GM19193 (cell line): ENCODE results near the gene SMARCA4.
A peak's percentile ranks its signal among the peaks of the same experiment; 100 is the strongest.

ENCODE experiments used
- POLR2A ChIP-seq: IDR thresholded peaks from 4 replicates; pipeline ENCODE4 v1.6.1; 2011; ENCODE audit not compliant: insufficient read depth, insufficient read length; ENCODE audit errors: extremely low read depth

Gene SMARCA4

DNA sequence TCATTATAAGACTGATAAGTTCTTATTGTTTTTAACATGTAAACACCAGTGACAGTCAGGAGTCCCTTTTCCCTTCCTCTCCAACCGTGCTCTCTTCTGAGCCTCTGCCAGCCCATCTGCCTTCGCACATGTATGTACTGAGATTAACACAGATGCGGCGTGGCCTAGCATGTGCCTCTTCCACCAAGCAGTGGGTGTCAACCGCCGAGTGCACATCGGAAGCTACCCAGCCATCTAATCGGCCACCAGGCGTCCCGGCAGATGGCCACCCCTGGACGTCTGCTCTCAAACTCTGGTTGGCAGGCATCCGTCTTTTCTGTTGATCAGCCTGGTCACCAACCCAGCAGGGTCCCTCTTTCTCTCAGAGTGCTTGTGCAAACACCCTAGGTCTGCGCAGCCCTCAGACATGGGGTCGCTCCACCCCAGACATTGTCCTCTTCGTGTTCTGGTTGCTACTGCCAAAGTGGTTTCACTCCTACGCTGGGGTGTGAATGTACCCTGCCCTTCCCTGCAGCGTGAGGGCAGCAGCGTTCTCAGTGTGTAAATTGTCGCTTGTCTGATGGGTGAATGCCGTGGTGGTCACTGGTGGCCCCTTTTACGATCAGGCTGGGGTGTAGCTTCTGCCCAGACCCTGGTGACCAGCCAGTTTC, 70.7 kb downstream of the SMARCA4 start:
- no peak for TF ChIP-seq POLR2A

DNA sequence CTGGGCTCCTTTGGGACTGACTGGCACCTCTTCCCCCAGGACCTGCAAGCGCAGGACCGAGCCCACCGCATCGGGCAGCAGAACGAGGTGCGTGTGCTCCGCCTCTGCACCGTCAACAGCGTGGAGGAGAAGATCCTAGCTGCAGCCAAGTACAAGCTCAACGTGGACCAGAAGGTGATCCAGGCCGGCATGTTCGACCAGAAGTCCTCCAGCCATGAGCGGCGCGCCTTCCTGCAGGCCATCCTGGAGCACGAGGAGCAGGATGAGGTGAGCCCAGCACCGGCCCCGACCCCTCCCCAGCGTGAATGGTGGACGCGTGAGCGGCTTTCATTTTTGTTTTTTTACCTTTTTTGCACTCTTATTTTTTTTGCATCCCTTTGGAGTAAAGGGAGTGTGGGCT, 72.4 kb downstream of the SMARCA4 start:
- TF ChIP-seq POLR2A: no peak

DNA sequence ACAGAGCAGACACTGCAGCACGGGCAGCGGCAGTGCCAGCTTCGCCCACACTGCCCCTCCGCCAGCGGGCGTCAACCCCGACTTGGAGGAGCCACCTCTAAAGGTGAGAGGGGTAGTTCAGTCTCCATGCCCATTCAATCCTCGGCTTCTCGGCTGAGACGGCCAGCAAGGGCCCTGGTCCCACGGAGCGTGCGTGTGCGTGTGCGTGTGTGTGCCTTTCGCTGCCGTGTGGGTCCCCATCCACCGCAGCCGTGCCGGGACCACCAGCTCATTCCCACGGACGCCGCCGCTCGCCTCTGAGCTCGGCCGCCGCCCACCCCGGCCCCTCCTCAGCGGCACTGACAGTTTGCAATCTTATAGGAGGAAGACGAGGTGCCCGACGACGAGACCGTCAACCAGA, 72.9 kb downstream of the SMARCA4 start:
- TF ChIP-seq POLR2A: no peak

DNA sequence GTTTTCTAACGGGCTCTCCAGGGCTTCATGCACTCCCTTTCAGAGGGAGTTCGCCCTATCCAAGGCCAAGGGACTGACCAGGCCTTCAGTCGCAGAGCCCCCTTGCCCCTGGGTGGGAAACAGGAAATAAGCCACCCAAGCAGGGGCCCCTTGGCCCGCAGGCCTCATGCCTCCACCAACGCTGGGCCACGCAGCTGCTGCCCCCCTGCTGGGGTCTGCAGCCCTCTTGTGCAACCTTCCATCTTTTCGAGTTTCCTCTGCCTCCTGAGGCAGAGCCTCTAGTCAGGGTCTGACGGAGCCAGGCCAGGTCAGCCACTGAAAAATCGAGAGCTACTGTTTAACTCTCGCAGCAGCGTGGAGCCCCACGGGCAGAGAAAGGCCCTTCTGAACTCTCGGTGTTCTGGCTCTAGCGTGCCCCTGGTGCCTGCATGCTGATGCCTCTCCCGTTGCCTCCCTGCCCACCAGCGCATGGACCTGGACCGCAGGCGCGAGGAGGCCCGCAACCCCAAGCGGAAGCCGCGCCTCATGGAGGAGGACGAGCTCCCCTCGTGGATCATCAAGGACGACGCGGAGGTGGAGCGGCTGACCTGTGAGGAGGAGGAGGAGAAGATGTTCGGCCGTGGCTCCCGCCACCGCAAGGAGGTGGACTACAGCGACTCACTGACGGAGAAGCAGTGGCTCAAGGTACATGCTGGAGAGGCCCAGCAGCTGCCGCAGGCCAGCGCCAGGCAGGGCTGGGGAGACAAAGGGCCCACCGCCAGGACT, 73.8 kb downstream of the SMARCA4 start:
- TF ChIP-seq POLR2A: no peak

DNA sequence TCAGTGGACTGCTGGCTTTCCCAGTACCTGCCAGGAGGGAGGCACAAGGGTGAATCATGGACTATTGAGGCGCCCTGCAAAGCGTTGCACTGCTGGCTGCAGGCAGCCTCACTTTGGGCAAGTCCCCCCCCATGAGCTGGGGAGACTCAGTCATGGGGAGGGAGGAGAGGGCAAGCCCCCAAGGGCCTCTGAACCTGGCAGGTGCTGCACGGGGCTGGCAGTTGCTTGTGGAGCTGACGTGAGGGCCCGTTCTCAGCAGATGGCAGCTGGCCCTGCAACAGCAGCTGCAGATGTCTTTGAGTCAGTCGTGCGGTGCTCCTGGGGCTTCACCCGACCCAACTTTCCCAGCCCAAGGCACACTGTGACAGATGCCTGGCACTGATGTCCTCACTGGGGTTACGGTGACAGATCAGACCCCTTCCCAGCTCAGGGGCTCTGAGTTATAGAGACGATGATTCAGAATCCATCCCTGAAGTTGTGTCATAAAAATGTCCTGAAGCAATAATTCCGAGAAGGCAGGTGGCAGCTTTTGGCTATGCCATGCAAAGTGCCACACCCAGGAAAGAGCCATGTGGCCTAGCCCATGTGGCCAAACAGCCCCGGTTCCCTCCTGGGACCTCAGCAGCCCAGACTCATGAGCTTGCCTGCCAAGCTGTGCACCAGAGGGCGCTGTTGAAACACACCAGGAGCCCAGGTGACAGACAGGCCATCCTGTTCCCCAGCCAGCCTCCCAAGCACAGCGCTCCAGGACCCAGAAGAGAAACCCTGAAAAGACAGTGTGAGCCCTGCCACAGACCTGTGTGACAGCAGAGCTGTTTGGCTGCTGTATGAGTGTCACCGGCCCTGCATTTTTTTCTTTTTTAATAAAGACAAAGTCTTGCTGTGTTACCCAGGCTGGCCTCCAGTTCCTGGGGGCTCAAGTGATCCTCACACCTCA, 74.9 kb downstream of the SMARCA4 start:
- peak; percentile 20 for TF ChIP-seq POLR2A

DNA sequence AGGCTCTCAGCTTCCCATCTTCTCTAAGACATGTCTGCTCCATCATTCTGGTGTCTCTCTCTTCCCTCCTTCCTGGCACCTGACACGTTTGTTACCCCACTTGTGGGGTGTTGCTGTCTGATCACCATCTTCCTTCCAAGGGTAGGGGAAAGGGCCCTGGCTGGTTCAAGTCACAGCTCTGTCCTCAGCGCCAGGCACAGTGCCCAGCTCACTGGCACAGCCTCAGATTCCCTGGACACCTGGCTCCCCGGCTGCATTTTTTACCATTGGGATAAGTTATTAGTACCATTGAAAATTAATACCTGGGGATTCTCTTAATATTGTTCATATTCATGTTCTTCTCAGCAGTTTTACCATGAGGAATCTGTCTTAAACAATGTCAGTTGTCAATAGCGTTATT, 77.7 kb downstream of the SMARCA4 start:
- no peak for TF ChIP-seq POLR2A

DNA sequence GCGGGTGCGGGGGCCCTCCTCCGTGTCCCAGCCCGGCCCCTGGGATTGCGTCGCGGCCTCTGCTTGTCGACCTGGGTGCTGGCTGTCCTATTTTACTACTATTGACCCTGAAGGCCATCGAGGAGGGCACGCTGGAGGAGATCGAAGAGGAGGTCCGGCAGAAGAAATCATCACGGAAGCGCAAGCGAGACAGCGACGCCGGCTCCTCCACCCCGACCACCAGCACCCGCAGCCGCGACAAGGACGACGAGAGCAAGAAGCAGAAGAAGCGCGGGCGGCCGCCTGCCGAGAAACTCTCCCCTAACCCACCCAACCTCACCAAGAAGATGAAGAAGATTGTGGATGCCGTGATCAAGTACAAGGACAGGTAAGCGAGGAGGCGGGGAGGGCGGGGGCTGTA, 80.4 kb downstream of the SMARCA4 start:
- TF ChIP-seq POLR2A: no peak

DNA sequence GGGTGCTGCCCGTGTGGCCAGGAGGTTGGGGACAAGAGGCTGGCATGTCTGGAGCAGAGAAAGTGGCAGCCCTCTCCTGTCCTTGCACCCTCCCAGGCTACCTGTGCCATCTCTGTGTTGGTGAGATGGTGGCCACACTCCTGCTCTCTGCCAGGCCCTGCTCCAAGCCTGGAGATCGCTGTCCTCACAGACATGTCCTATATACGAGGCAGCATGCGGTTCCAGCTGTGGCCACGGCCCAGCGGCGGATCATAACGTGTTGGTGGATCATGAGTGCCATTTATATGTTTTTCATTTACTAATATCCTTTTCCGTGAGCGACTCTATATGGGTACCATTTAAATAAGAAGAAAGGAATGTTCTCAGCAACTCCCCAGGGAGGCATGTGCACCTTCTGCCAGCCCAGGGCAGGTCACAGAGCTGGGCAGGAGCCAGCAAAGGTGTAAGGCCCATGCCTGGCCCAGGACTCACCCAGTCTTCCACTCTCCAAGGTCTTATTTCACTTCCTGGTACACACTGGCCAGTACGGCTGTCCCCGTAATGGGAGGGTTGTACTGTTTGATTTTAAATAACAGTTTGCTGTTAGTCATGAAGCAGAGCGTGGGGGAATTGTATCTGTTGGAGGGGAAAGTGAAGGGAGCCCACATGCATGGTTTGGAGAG, 81.3 kb downstream of the SMARCA4 start:
- TF ChIP-seq POLR2A: no peak

DNA sequence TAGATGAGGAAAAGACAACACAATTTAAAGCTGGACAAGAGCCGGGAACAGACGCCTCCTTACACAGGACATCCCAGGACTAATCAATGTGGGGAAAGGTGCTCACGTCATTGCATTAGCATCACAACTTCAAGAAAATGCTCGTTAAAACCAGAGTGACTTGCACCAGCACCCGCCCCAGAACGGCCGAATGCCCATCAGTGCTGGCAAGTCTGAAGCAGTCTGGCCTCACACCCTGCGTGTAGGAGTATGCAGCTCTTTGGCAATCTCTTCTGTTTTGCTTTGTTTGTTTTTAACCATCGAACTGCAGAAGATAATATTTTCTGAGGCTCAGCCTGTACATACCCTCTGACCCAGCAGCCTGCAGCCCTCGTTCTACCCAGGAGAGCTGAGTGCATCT, 83.6 kb downstream of the SMARCA4 start:
- TF ChIP-seq POLR2A: no peak

DNA sequence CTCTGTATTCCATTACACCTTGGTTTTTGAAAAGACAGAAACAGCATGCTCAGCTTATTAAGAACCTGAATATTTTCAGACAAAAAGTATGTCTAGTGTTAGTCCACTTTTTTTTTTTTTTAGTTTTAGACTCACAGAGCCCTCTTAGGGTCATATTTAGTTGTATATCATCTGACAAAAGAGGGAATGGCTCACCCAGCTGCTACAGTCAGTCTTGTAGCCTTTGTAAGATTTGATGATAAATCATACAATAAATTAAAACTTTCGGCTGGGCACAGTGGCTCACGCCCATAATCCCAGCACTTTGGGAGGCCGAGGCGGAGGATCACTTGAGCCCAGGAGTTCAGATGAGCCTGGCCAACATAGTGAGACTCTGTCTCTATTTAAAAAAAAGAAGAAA, 84.7 kb downstream of the SMARCA4 start:
- no peak for TF ChIP-seq POLR2A

DNA sequence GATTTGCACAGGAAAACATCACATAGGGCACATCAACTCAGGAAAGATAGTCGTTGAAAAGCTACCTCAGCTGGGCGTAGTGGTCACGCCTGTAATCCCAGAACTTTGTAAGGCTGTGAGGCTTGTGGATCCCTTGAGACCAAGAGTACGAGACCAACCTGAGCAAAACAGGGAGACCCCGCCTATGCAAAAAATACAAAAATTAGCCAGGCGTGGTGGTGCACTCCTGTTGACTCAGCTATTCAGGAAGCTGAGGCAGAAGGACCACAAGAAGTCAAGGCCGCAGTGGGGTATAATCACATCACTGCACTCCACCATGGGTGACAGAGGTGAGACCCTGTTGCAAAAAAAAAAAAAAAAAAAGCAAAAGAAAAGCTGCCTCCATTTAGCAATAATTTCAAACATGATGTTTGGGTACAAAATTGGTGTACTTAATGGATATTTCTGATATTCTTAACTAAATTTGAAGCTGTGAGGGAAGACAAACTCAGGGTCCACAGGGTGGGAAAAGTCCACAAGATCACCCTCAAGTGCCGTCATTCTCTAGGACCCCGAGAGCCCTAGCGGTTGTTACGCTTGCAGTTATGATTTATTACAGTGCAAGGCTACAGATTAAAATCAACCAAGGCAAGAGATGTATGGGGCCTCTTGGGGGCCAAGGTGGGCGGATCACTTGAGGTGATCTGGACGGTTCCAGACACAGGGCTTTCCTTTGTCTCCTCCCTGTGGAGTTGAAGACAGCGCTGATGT, 86.0 kb downstream of the SMARCA4 start:
- TF ChIP-seq POLR2A: no peak

DNA sequence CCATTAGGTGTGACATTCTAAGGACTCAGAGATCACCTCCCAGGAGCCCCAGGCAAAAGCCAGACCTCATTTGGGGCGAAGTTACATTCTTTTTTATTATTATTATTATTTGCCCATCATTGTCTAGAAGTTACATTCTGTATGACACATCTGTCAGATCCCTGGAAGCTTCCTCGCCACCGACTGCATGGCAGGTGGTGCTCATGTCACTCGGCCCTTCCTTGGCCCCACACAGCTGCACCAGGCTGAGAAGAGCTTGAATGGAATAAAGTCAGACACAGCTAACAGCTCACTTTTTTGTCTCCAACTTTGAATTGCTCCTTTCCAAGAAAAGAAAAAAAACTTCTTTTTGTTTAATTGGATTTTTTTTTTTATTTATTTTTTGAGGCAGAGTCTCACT, 87.0 kb downstream of the SMARCA4 start:
- no peak for TF ChIP-seq POLR2A

DNA sequence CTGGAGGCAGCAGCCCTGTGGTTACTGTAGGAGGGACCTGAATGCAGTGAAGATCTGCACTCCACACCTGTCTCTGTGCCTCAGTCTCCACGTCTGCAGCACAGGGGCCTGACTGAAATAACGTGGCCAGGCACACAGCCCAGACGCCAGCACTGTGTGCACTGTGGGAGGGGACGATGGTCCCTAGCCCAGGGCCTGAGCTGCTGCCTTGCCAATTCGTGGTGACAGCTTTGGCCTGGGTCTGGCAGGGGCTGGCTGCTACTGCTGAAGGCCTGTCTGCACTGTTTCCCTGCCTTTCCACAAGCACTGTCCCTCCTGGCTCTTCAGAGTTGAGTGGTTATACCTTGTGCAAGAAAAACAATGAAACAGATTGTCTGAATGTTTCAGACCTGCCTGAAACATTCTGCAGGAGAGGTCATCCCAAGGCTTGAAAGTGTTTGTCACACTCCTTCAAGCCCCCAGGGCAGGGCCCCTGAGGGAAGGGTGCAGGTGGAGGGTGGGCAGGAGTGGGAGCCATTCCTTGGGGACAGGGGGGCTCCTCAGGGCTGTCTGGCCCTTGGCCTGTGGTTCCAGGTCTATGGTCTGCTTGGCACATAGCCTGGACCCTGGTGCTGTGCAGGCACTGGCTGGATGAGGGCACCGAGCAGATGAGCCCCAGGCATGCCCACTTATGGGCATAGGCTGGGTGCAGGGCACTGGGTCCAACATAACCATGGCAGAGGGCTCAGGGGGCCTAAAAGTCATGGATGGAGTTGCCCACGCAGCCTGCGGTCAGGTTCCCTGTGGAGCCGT, 89.7 kb downstream of the SMARCA4 start:
- no peak for TF ChIP-seq POLR2A
